ENCODE data around the gene NUB1. TPM values are rescaled to one million over a fixed set of nuclear protein-coding genes. Genes with fewer than 3 reads are reported as not detected.

NUB1 gene
- total RNA-seq, 1 donor from 2014 or later, result 45.4 TPM

GRCh38 chr7:151406886-151407583, 65.4 kb downstream of the NUB1 start:
- DNase-seq, result no peak

GRCh38 chr7:151408498-151408838, 66.9 kb downstream of the NUB1 start:
- DNase-seq, result no peak

- peak; percentile 23 for DNase-seq
Measured at GRCh38 chr7:151408839-151409666, 67.4 kb downstream of the NUB1 start.

GRCh38 chr7:151409667-151410404, 68.2 kb downstream of the NUB1 start, which contains the start of gene WDR86:
WDR86 (minus strand) TSS chr7:151410038; CDS start chr7:151409589, 449 bp downstream.
- DNase-seq, result no peak

- DNase-seq, result no peak
Measured at GRCh38 chr7:151410405-151411390, 69.1 kb downstream of the NUB1 start.

- no peak for DNase-seq
Measured at GRCh38 chr7:151411551-151411950, 69.9 kb downstream of the NUB1 start.

GRCh38 chr7:151412318-151412717, 70.7 kb downstream of the NUB1 start:
- no peak for DNase-seq

GRCh38 chr7:151413241-151413640, 71.6 kb downstream of the NUB1 start:
- DNase-seq, result no peak

GRCh38 chr7:151415375-151416105, 73.9 kb downstream of the NUB1 start:
- DNase-seq, result no peak

- DNase-seq, result no peak
Measured at GRCh38 chr7:151416112-151416940, 74.7 kb downstream of the NUB1 start.

GRCh38 chr7:151416941-151417315, 75.3 kb downstream of the NUB1 start:
- no peak for DNase-seq

GRCh38 chr7:151420144-151420543, 78.5 kb downstream of the NUB1 start:
- DNase-seq, result no peak

- no peak for DNase-seq
Measured at GRCh38 chr7:151422212-151422611, 80.6 kb downstream of the NUB1 start.

- no peak for DNase-seq
Measured at GRCh38 chr7:151423226-151423625, 81.6 kb downstream of the NUB1 start.

GRCh38 chr7:151423936-151424335, 82.3 kb downstream of the NUB1 start:
- no peak for DNase-seq

GRCh38 chr7:151424799-151425198, 83.2 kb downstream of the NUB1 start:
- no peak for DNase-seq

GRCh38 chr7:151425670-151426440, 84.2 kb downstream of the NUB1 start:
- DNase-seq, result no peak

GRCh38 chr7:151426441-151426903, 84.9 kb downstream of the NUB1 start:
- DNase-seq, result peak; percentile 46

- DNase-seq, result no peak
Measured at GRCh38 chr7:151426904-151427704, 85.5 kb downstream of the NUB1 start.
